Endothelial cell of umbilical vein (primary cell): ENCODE results near the gene BTBD2.

ENCODE experiments used
- EZH2 ChIP-seq: IDR thresholded peaks from 2 replicates; pipeline ENCODE4 v1.6.1; 2012; ENCODE audit warnings: borderline replicate concordance, low read depth, mild to moderate bottlenecking, moderate library complexity, low read length, inconsistent platforms; ENCODE audit not compliant: severe bottlenecking
- FOS ChIP-seq: IDR thresholded peaks from 2 replicates; pipeline ENCODE4 v1.6.1; 2011; ENCODE audit warnings: mild to moderate bottlenecking, low read length, moderate library complexity, borderline replicate concordance; ENCODE audit not compliant: insufficient read depth
- JUN ChIP-seq: IDR thresholded peaks from 2 replicates; pipeline ENCODE4 v1.6.1; 2011; ENCODE audit warnings: borderline replicate concordance, low read depth; ENCODE audit not compliant: insufficient read length, insufficient read depth
- TF ChIP-seq, protein P1 (sequence below), 2 donors: IDR thresholded peaks; 1 replicate in 1 of 2; 2 replicates in 1 of 2; pipeline ENCODE4 v1.5.1; 2011; ENCODE audit warnings: low read length in 2 of 2, mild to moderate bottlenecking in 2 of 2, moderate library complexity in 2 of 2, control low read depth in 1 of 2, inconsistent platforms in 1 of 2, low read depth in 1 of 2; ENCODE audit not compliant: insufficient read depth in 1 of 2; ENCODE audit errors: extremely low read depth in 1 of 2

DNA sequence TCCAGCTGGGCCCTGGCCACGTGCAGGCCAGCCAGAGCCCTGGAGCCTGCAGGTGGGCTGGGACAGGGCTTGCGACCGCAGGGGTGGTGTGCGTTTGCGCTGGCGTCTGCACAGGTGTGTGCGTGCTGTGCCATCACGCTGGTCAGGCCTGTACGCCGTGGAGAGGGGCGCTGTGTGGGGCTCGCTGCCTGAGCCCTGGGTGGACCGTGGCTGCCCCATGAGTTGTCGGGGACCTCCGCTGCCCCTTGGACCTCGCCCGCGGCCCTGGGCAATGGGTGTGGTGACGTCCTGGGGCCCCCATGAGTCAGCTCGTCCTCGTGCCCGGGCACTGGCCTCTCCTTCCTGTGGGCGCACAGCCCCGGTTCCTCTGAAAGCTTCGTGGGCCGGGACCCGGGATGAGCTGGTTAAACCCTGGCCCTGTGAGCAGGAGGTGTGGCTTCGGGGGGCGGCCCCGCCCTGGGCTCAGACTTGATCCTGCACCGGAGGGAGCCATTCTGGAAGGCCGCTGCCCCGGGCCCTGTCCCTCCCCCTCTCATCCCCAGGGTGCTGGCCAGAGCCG is 67.8 kb downstream of the BTBD2 start:
- TF ChIP-seq, protein P1, sequence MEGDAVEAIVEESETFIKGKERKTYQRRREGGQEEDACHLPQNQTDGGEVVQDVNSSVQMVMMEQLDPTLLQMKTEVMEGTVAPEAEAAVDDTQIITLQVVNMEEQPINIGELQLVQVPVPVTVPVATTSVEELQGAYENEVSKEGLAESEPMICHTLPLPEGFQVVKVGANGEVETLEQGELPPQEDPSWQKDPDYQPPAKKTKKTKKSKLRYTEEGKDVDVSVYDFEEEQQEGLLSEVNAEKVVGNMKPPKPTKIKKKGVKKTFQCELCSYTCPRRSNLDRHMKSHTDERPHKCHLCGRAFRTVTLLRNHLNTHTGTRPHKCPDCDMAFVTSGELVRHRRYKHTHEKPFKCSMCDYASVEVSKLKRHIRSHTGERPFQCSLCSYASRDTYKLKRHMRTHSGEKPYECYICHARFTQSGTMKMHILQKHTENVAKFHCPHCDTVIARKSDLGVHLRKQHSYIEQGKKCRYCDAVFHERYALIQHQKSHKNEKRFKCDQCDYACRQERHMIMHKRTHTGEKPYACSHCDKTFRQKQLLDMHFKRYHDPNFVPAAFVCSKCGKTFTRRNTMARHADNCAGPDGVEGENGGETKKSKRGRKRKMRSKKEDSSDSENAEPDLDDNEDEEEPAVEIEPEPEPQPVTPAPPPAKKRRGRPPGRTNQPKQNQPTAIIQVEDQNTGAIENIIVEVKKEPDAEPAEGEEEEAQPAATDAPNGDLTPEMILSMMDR (IDR thresholded peaks at IDR 0.05; ENCODE audit: extremely low read depth in 1 of 2, insufficient read depth in 1 of 2, low read depth in 1 of 2, low read length in 2 of 2), result no peak
- TF ChIP-seq JUN, result no peak
- TF ChIP-seq EZH2, result no peak
- TF ChIP-seq FOS, result no peak
